H1 (cell line): Measurements from ENCODE around the gene CACNA1D. TPM values are rescaled to one million over a fixed set of nuclear protein-coding genes. Genes with fewer than 3 reads are reported as not detected.

ENCODE experiments used
- CTCF ChIA-PET: fragments of 300-600 bp; sonication (Branson Sonifier 250); formaldehyde crosslinking; loops from one replicate; lab custom pipeline; 2021; ENCODE audit not compliant: partially characterized antibody; lab: Charles Lee
- POLR2A ChIA-PET: fragments of 300-600 bp; sonication (Branson Sonifier 250); formaldehyde crosslinking; loops from one replicate; lab custom pipeline; 2021; ENCODE audit warnings: inconsistent platforms; ENCODE audit not compliant: partially characterized antibody; lab: Charles Lee
- DNase-seq, 2 experiments: peaks; one replicate each; pipeline versions ENCODE4 v3.0.0 to v3.0.0-alpha.2; 2010 to 2022; ENCODE audit warnings: low spot score in 2 of 2, low read depth in 1 of 2, mixed read lengths in 1 of 2
- FAIRE-seq: peaks from 2 replicates; lab custom pipeline; 2011; peaks lifted over from hg19 to GRCh38; lab: Jason Lieb, UNC
- H2AFZ ChIP-seq: 2 replicates; pipeline ENCODE4 v1.8.1; 2012; ENCODE audit warnings: low read length, inconsistent platforms
- H2AK5ac ChIP-seq: 2 replicates; pipeline ENCODE4 v1.6.1; 2013; ENCODE audit warnings: low read depth, low read length
- H2BK120ac ChIP-seq: replicated peaks from 2 replicates; pipeline ENCODE3; 2013; ENCODE audit warnings: low read depth, low read length, inconsistent platforms
- H2BK12ac ChIP-seq: 2 replicates; pipeline ENCODE4 v1.6.1; 2013; ENCODE audit warnings: low read depth, low read length
- H2BK15ac ChIP-seq: 2 replicates; pipeline ENCODE4 v1.6.1; 2013; ENCODE audit warnings: low read length
- H2BK20ac ChIP-seq: 2 replicates; pipeline ENCODE4 v1.6.1; 2013; ENCODE audit warnings: low read length
- H2BK5ac ChIP-seq: 2 replicates; pipeline ENCODE4 v1.6.1; 2013; ENCODE audit warnings: low read depth, low read length
- H3K14ac ChIP-seq: 2 replicates; pipeline ENCODE4 v1.6.1; 2013; ENCODE audit warnings: inconsistent platforms; ENCODE audit not compliant: insufficient read length
- H3K18ac ChIP-seq: 2 replicates; pipeline ENCODE4 v1.6.1; 2013; ENCODE audit warnings: low read length; ENCODE audit errors: extremely low read depth
- H3K23ac ChIP-seq: 2 replicates; pipeline ENCODE4 v1.6.1; 2013; ENCODE audit warnings: inconsistent platforms; ENCODE audit not compliant: insufficient read length
- H3K23me2 ChIP-seq: 2 replicates; pipeline ENCODE4 v1.6.1; 2013; ENCODE audit warnings: low read depth, low read length
- H3K27ac ChIP-seq: 2 replicates; pipeline ENCODE4 v1.6.1; 2011; ENCODE audit warnings: low read depth, low read length, inconsistent platforms
- H3K27me3 ChIP-seq, 4 experiments: replicated peaks in 1 of 4; 1 replicate in 1 of 4; 2 replicates in 3 of 4; pipeline versions ENCODE4 v1.6.1 to v1.8.1; 2011 to 2013; ENCODE audit warnings: low read length in 3 of 4, mild to moderate bottlenecking in 3 of 4, inconsistent platforms in 2 of 4, mixed read lengths in 2 of 4, moderate library complexity in 1 of 4; ENCODE audit not compliant: control insufficient read depth in 3 of 4, insufficient read depth in 3 of 4; ENCODE audit errors: extremely low read depth in 1 of 4
- H3K36me3 ChIP-seq, 4 experiments: 2 replicates each; pipeline versions ENCODE4 v1.6.1 to v1.8.1; 2011 to 2013; ENCODE audit warnings: mild to moderate bottlenecking in 4 of 4, low read length in 3 of 4, moderate library complexity in 2 of 4, control low read depth in 1 of 4, inconsistent platforms in 1 of 4; ENCODE audit not compliant: insufficient read depth in 4 of 4, control insufficient read depth in 2 of 4
- H3K4ac ChIP-seq: replicated peaks from 2 replicates; pipeline ENCODE3; 2013; ENCODE audit warnings: low read length, low read depth, mixed read lengths, inconsistent platforms; ENCODE audit not compliant: insufficient read length
- H3K4me1 ChIP-seq, 4 experiments: replicated peaks in 1 of 4; 1 replicate in 1 of 4; 2 replicates in 3 of 4; pipeline versions ENCODE4 v1.6.1 to v1.8.1; 2011 to 2013; ENCODE audit warnings: low read length in 3 of 4, inconsistent platforms in 2 of 4, mixed read lengths in 1 of 4; ENCODE audit not compliant: insufficient read depth in 4 of 4, control insufficient read depth in 3 of 4
- H3K4me2 ChIP-seq, 2 experiments: 2 replicates each; pipeline versions ENCODE4 v1.6.1 to v1.8.1; 2011 to 2013; ENCODE audit warnings: low read depth in 2 of 2, low read length in 2 of 2, control low read depth in 1 of 2, inconsistent platforms in 1 of 2, mild to moderate bottlenecking in 1 of 2; ENCODE audit not compliant: insufficient read depth in 1 of 2
- H3K4me3 ChIP-seq, 4 experiments: fragments of 200-600, 300-600 bp in 1 of 4; sonication (generic), shearing (Covaris generic), sonication (Bioruptor Twin) in 1 of 4; 2 replicates each; pipeline versions ENCODE4 v1.5.1 to v1.8.1; 2011 to 2016; ENCODE audit warnings: low read length in 4 of 4, low read depth in 3 of 4, control low read depth in 2 of 4, inconsistent platforms in 2 of 4, mild to moderate bottlenecking in 2 of 4, mixed read lengths in 1 of 4, moderate library complexity in 1 of 4; ENCODE audit not compliant: insufficient read depth in 2 of 4; ENCODE audit errors: extremely low read depth in 1 of 4
- H3K56ac ChIP-seq: replicated peaks from 2 replicates; pipeline ENCODE3; 2013; ENCODE audit warnings: low read depth, mild to moderate bottlenecking, mixed read lengths, low read length, inconsistent platforms; ENCODE audit not compliant: insufficient read length
- H3K79me1 ChIP-seq: 2 replicates; pipeline ENCODE4 v1.6.1; 2013; ENCODE audit warnings: low read depth, low read length, control low read depth
- H3K79me2 ChIP-seq, 2 experiments: 2 replicates each; pipeline versions ENCODE4 v1.6.1 to v1.8.1; 2012 to 2013; ENCODE audit warnings: low read length in 2 of 2, mild to moderate bottlenecking in 2 of 2, inconsistent platforms in 1 of 2; ENCODE audit not compliant: insufficient read depth in 2 of 2, control insufficient read depth in 1 of 2
- H3K9ac ChIP-seq, 4 experiments: replicated peaks in 1 of 4; 1 replicate in 1 of 4; 2 replicates in 3 of 4; pipeline versions ENCODE4 v1.6.1 to v1.8.1; 2011 to 2013; ENCODE audit warnings: low read depth in 3 of 4, low read length in 3 of 4, control low read depth in 2 of 4, mild to moderate bottlenecking in 2 of 4, moderate library complexity in 2 of 4, inconsistent platforms in 1 of 4; ENCODE audit errors: extremely low read depth in 1 of 4
- H3K9me3 ChIP-seq, 2 experiments: 2 replicates each; pipeline versions ENCODE4 v1.6.1 to v1.8.1; 2012 to 2013; ENCODE audit warnings: mild to moderate bottlenecking in 2 of 2, moderate library complexity in 2 of 2, control low read depth in 1 of 2, inconsistent platforms in 1 of 2, low read depth in 1 of 2, low read length in 1 of 2, mixed read lengths in 1 of 2; ENCODE audit not compliant: insufficient read depth in 2 of 2
- H4K20me1 ChIP-seq, 2 experiments: replicated peaks in 1 of 2; 2 replicates each; pipeline versions ENCODE3 to v1.8.1; 2011 to 2013; ENCODE audit warnings: inconsistent platforms in 2 of 2, low read length in 2 of 2, mild to moderate bottlenecking in 1 of 2; ENCODE audit not compliant: insufficient read depth in 2 of 2, control insufficient read depth in 1 of 2
- H4K5ac ChIP-seq: 2 replicates; pipeline ENCODE4 v1.6.1; 2013; ENCODE audit warnings: low read length, low read depth, mixed read lengths, inconsistent platforms; ENCODE audit not compliant: insufficient read length
- H4K8ac ChIP-seq: 2 replicates; pipeline ENCODE4 v1.8.0; 2013; ENCODE audit warnings: mild to moderate bottlenecking, moderate library complexity, low read length, inconsistent platforms; ENCODE audit not compliant: insufficient read depth; ENCODE audit errors: extremely low read depth
- H4K91ac ChIP-seq: replicated peaks from 2 replicates; pipeline ENCODE3; 2013; ENCODE audit warnings: low read length, mixed read lengths, inconsistent platforms; ENCODE audit not compliant: insufficient read length
- ASH2L ChIP-seq: fragments of 200-600, 300-600 bp; sonication (generic); IDR thresholded peaks from one replicate; pipeline ENCODE4 v1.7.1; 2017; ENCODE audit warnings: low read length
- CBX5 ChIP-seq: fragments of 300-800, 300-1000 bp; sonication (generic); IDR thresholded peaks from 2 replicates; pipeline ENCODE4 v1.7.1; 2016; ENCODE audit warnings: antibody characterized with exemption, low read length, low read depth
- CBX8 ChIP-seq: fragments of 300-800, 300-1000 bp; sonication (generic); IDR thresholded peaks from 2 replicates; pipeline ENCODE4 v1.7.1; 2016; ENCODE audit warnings: low read depth, low read length, borderline replicate concordance
- CTCF ChIP-seq, 3 experiments: IDR thresholded peaks; 1 replicate in 2 of 3; 2 replicates in 1 of 3; pipeline versions ENCODE4 v1.5.1 to v1.6.1; 2011; ENCODE audit warnings: low read length in 3 of 3, mild to moderate bottlenecking in 3 of 3, inconsistent platforms in 2 of 3, low read depth in 1 of 3, moderate library complexity in 1 of 3; ENCODE audit not compliant: insufficient read depth in 1 of 3; ENCODE audit errors: control extremely low read depth in 1 of 3
- EGR1 ChIP-seq: IDR thresholded peaks from 2 replicates; pipeline ENCODE4 v1.6.1; 2011; ENCODE audit warnings: low read depth, low read length, borderline replicate concordance
- HDAC2 ChIP-seq, 2 experiments: fragments of 300-600 bp in 1 of 2; sonication (generic) in 1 of 2; IDR thresholded peaks; 2 replicates each; pipeline ENCODE4 v1.6.1; 2011 to 2012; ENCODE audit warnings: low read depth in 2 of 2, low read length in 2 of 2, mild to moderate bottlenecking in 2 of 2, moderate library complexity in 2 of 2, borderline replicate concordance in 1 of 2, inconsistent platforms in 1 of 2
- HDAC6 ChIP-seq: IDR thresholded peaks from one replicate; pipeline ENCODE4 v1.7.1; 2012; ENCODE audit warnings: low read depth, mild to moderate bottlenecking, inconsistent platforms, low read length, moderate library complexity
- KDM5A ChIP-seq: fragments of 200-600 bp; IDR thresholded peaks from 2 replicates; pipeline ENCODE4 v1.7.1; 2012; ENCODE audit warnings: mild to moderate bottlenecking, low read length, inconsistent platforms, mixed read lengths
- RXRA ChIP-seq: IDR thresholded peaks from 2 replicates; pipeline ENCODE4 v1.6.1; 2011; ENCODE audit warnings: low read depth, mild to moderate bottlenecking, low read length, moderate library complexity; ENCODE audit not compliant: insufficient read depth
- SAP30 ChIP-seq: fragments of 300-600 bp; sonication (generic); IDR thresholded peaks from 2 replicates; pipeline ENCODE4 v1.7.1; 2012; ENCODE audit warnings: low read length, moderate library complexity, mild to moderate bottlenecking, inconsistent platforms; ENCODE audit not compliant: insufficient read depth, insufficient replicate concordance
- TCF12 ChIP-seq: IDR thresholded peaks from 2 replicates; pipeline ENCODE4 v1.6.1; 2011; ENCODE audit warnings: low read depth, mild to moderate bottlenecking, low read length
- YY1 ChIP-seq: IDR thresholded peaks from 2 replicates; pipeline ENCODE4 v1.6.1; 2011; ENCODE audit warnings: low read depth, mild to moderate bottlenecking, low read length
- WGBS, 2 experiments: shearing (Covaris generic) in 1 of 2; methylation state at CpG; one replicate each; pipeline versions ENCODE4 v1.1.6 to v1.1.7; 2013 to 2015; ENCODE audit warnings: low lambda C conversion rate in 2 of 2, mixed read lengths in 2 of 2, inconsistent platforms in 1 of 2, low coverage in 1 of 2, missing lambda C conversion rate in 1 of 2; ENCODE audit not compliant: insufficient replicate concordance in 2 of 2, insufficient coverage in 1 of 2, insufficient read length in 1 of 2; ENCODE audit errors: extremely low coverage in 1 of 2, missing lambda C conversion rate in 1 of 2; 5-methylcytosine and 5-hydroxymethylcytosine counted together
- polyA plus RNA-seq, 7 experiments: library from polyadenylated mRNA; depleted of rRNA in 3 of 7; stranded (reverse) in 5 of 7; unstranded in 2 of 7; fragments of >200 nt in 5 of 7; fragments of 200-250 nt in 2 of 7; gene quantifications; 1 replicate in 5 of 7; 2 replicates in 1 of 7; 4 replicates in 1 of 7; pipeline versions ENCODE4 v1.2.1 to v1.2.3, GENCODE V29; 2011 to 2013; ENCODE audit warnings: missing spikeins in 2 of 7, mixed read lengths in 2 of 7
- total RNA-seq: library from RNA; stranded (reverse); fragmentation: NEBNext Ultra II Directional; extraction: Animal tissue kit (Norgen Biotek cat#: 25700); gene quantifications from 2 replicates; pipeline ENCODE4 v1.2.1, GENCODE V29; 2021

CACNA1D gene
- total and polyA plus RNA-seq, 2 of the 8 experiments (the other 6 are each of a cell fraction or from before 2014, with no cell fraction given) = 2.0 to 2.9 TPM

DNA sequence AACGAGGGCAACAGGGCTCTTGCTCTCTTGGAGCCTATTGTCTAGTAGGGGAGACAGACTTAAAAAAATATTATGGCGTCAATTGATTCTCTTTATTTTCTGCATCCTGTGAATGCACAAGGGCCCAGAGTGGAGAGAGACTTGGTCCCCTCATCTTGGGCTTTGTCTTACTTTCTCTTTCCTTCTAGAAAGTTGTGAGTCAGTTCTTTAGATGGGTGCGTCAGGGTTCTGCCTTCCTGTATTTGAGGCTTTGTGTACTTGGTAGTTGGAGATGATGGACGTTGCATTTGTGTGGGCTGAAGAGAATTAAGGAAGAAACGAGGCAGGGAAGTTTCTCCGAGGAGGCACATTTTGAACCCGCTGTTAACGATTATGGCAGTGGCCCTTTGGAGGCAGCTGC, 52.9 kb downstream of the CACNA1D start:
- Histone ChIP-seq H3K23ac (no peak overlapping the region), H3K18ac (no peak overlapping the region), H3K23me2 (no peaks in the 10 kb centered on the region), H4K91ac (no peak overlapping the region), H3K79me1 (no peaks in the 10 kb centered on the region), H3K27me3 (no peaks in the 10 kb centered on the region), H2AFZ (no peak overlapping the region), H3K27ac (no peak overlapping the region), H2BK20ac (no peak overlapping the region), H3K4ac (no peak overlapping the region), H2BK120ac (no peak overlapping the region), H2AK5ac (no peak overlapping the region), H4K20me1 (no peaks in the 10 kb centered on the region), H3K4me1 (no peaks in the 10 kb centered on the region; a peak in 2 of 7 replicates), H4K8ac (no peak overlapping the region), H3K9ac (no peak overlapping the region), H2BK15ac (no peak overlapping the region), H3K56ac (no peak overlapping the region), H3K36me3 (no peaks in the 10 kb centered on the region), H3K4me2 (no peak overlapping the region), H3K9me3 (no peaks in the 10 kb centered on the region), H3K14ac (no peak overlapping the region), H3K79me2 (no peaks in the 10 kb centered on the region), H3K4me3 (no peak overlapping the region), H2BK5ac (no peak overlapping the region), H4K5ac (no peak overlapping the region), H2BK12ac (no peak overlapping the region)
- DNase-seq (no peak), FAIRE-seq (no peak)
- ChIA-PET CTCF (interaction anchor here (1.5 kb wide), 1 partner anchor 14 kb away, joined by 3 read pairs; no protein-coding TSS in a partner anchor), POLR2A (no interaction called here)
- WGBS, 2 experiments = 88% methylated on average over 8 of the region's 8 CpGs; no CpG with 5 or more reads in 1 of the 2 experiments
- TF ChIP-seq RXRA (no peak), CBX5 (no peak), CTCF (IDR thresholded peaks at IDR 0.05; ENCODE audit: control extremely low read depth in 1 of 3, insufficient read depth in 1 of 3, low read depth in 1 of 3, low read length in 3 of 3) (no peak), HDAC6 (no peak), HDAC2 (IDR thresholded peaks at IDR 0.05; ENCODE audit: borderline replicate concordance in 1 of 2, low read depth in 2 of 2, low read length in 2 of 2) (no peak), YY1 (no peak), SAP30 (no peak), KDM5A (no peak), TCF12 (no peak), CBX8 (no peak), ASH2L (no peak), EGR1 (no peak)
